Ovary (tissue), 9 donors: ENCODE results near the gene TRIL. TPM values are rescaled to one million over a fixed set of nuclear protein-coding genes. Genes with fewer than 3 reads are reported as not detected.

Source experiments
- DNase-seq, 5 donors: peaks; one replicate each; pipeline ENCODE4 v3.0.0-alpha.2; 2019 to 2020
- H3K27ac ChIP-seq, 2 donors: fragments of 200-600 bp; one replicate each; pipeline versions ENCODE4 v1.5.1 to v1.8.0; 2019 to 2022
- H3K27me3 ChIP-seq: fragments of 200-600 bp; one replicate; pipeline ENCODE4 v1.8.0; 2022
- H3K36me3 ChIP-seq: fragments of 200-600 bp; sonication (generic); one replicate; pipeline ENCODE4 v1.5.1; 2019
- H3K4me1 ChIP-seq: one replicate; pipeline ENCODE4 v1.8.1; 2013; ENCODE audit warnings: mild to moderate bottlenecking, moderate library complexity; ENCODE audit not compliant: insufficient read depth
- H3K4me3 ChIP-seq: fragments of 200-600 bp; sonication (generic); one replicate; pipeline ENCODE4 v1.5.1; 2017
- H3K9me3 ChIP-seq, 2 donors: fragments of 200-600 bp in 1 of 2; sonication (generic) in 1 of 2; one replicate each; pipeline versions ENCODE4 v1.5.1 to v1.8.1; 2013 to 2019; ENCODE audit warnings: mild to moderate bottlenecking in 1 of 2, moderate library complexity in 1 of 2
- EP300 ChIP-seq: sonication (generic); formaldehyde crosslinking; IDR thresholded peaks from one replicate; pipeline ENCODE4 v1.6.1; 2017; ENCODE audit warnings: antibody characterized with exemption
- POLR2A ChIP-seq: fragments of 450-650 bp; IDR thresholded peaks from one replicate; pipeline ENCODE4 v1.6.1; 2017; ENCODE audit warnings: antibody characterized with exemption, mild to moderate bottlenecking, moderate library complexity
- WGBS, 3 donors: extraction: QIAGEN DNeasy Blood & Tissue Kit in 1 of 3; methylation state at CpG; one replicate each; pipeline versions ENCODE4 v1.1.5 to v1.1.7; 2013 to 2017; 5-methylcytosine and 5-hydroxymethylcytosine counted together
- intact Hi-C, 4 donors: fragments of 100-400 bp; cut with DNase I; formaldehyde crosslinking; loops; one replicate each; pipeline versions ENCODE4 v1.11.0 to v1.15.1; 2022 to 2023
- polyA plus RNA-seq, 2 donors: library from polyadenylated mRNA; stranded (reverse); fragments of 200-250 nt in 1 of 2; fragments of 350-450 nt in 1 of 2; fragmentation: Illumina TruSeq in 1 of 2; extraction: RNeasy Lipid Tissue Mini Kit (QIAGEN cat#74804) in 1 of 2; gene quantifications; one replicate each; pipeline ENCODE4 v1.2.3, GENCODE V29; 2013 to 2014
- total RNA-seq, 7 donors: library from RNA; depleted of rRNA in 2 of 7; stranded (reverse); fragments of >200 nt in 2 of 7; fragmentation: NEBNext Ultra II Directional in 3 of 7; extraction: Animal tissue kit (Norgen Biotek cat#: 25700) in 3 of 7; gene quantifications; one replicate each; pipeline versions ENCODE4 v1.1.0 to v1.2.4, GENCODE V29; 2016 to 2023
- TF ChIP-seq, protein P1 (sequence below), 3 donors: fragments of 450-650 bp in 2 of 3; fragments of 200-600 bp in 1 of 3; IDR thresholded peaks; one replicate each; pipeline versions ENCODE4 v1.5.1 to v1.8.0; 2016 to 2022; ENCODE audit warnings: antibody characterized with exemption in 3 of 3, mild to moderate bottlenecking in 1 of 3
- donor health status: DM: no; HTN: no; CAD: no; lungs with moderate emphysema.
- donor health status: DM: no; HTN: no; CAD: no.
- donor health status: Bipolar disorder and iron deficiency.
- donor health status: DM: yes; HTN: yes; CAD: no.
- donor health status: DM: no; HTN: no; CAD: no.
- donor health status: DM: yes; HTN: yes; CAD: no.

The TRIL gene
- total and polyA plus RNA-seq, 9 donors = 1.4 to 7.4 (median 3.2) TPM

DNA sequence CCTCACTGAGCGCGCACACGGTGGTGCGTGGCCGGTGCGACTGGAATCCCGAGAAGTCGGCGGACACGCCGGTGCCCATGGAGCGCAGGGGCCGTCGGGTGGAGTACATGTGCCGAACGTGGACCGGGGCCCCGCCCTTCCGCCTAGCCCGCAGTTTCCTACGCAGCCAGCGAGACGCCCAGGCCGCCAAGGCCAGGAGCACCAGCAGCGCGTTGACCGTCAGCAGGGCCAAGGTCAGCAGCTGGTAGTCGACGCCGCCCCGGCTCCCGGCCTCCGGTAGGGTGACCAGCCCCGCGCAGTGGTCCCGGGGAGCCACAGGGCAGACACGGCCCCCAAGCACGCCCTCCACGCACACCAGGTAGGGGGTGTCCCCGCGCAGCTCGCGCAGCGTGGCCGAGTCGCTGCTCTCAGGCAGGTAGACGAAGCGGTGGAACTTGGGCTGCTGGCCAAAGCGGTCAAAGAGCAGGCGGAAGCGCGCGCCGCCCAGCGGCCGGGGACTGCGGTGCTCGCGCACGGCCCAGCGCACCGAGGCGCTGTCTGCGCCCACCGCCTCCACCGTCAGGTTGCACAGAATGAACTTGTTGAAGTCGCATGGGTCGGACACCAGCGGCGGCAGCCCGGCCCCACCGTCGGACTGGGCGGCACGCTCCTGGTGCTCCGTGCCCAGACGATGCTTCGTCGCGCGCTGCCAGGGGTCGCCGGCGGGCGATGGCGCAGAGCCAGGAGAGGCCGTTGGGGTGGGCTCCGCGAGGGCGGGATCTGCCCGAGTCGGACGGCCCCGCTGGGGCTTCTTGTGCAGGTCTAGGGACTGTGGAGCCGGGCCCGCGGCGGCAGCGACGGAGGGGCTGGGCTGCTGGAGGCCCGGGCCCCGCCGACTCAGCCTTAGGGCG is 2.2 kb downstream of the TRIL start:
- Histone ChIP-seq H3K9me3 (no peaks in the 10 kb centered on the region), H3K36me3 (no peaks in the 10 kb centered on the region), H3K27me3 (no peaks in the 10 kb centered on the region), H3K4me3 (peak overlapping the region; percentile 48), H3K4me1 (peaks cover 14% of the 10 kb centered on the region), H3K27ac (no peak overlapping the region)
- no peak for TF ChIP-seq EP300
- TF ChIP-seq, protein P1, sequence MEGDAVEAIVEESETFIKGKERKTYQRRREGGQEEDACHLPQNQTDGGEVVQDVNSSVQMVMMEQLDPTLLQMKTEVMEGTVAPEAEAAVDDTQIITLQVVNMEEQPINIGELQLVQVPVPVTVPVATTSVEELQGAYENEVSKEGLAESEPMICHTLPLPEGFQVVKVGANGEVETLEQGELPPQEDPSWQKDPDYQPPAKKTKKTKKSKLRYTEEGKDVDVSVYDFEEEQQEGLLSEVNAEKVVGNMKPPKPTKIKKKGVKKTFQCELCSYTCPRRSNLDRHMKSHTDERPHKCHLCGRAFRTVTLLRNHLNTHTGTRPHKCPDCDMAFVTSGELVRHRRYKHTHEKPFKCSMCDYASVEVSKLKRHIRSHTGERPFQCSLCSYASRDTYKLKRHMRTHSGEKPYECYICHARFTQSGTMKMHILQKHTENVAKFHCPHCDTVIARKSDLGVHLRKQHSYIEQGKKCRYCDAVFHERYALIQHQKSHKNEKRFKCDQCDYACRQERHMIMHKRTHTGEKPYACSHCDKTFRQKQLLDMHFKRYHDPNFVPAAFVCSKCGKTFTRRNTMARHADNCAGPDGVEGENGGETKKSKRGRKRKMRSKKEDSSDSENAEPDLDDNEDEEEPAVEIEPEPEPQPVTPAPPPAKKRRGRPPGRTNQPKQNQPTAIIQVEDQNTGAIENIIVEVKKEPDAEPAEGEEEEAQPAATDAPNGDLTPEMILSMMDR (IDR thresholded peaks at IDR 0.05) = peak in 2 of 3 donors; percentile 30 to 52
- 6 to 9% (median 8%) methylated on average over 54 to 104 of the region's 104 CpGs for WGBS, 3 donors
- DNase-seq = peak; percentile 54 to 82 (median 76)
- intact Hi-C loops = loop anchor here in 2 of 4 donors (10.0 kb wide), 1 partner anchor 149 kb away; no protein-coding TSS in a partner anchor

DNA sequence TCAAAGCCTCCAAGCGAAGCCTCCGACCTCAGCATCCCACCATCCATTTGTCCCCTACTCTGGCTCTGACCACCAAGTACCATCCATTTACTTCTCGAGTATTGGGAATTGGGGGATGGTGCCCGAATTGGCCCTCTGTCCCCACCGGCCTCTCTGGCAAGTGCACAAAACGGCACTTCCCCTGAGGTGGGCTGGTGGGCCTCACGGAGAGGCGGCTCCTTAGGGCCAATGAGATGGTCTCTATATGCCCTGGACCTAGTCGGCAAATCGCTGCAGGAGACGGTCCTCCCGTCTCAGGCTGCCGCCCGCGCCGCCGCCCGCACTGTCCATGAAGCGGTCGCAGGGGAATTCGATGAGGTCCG is 2.8 kb downstream of the TRIL start:
- H3K27ac ChIP-seq = no peak overlapping the region
- 59 to 72% (median 71%) methylated on average over 22 of the region's 22 CpGs for WGBS, 3 donors
- no peak for DNase-seq
- TF ChIP-seq, protein P1 (IDR thresholded peaks at IDR 0.05) = no peak
- no peak for TF ChIP-seq POLR2A
- no peak for TF ChIP-seq EP300
- no peaks in the 10 kb centered on the region for H3K9me3 ChIP-seq
- intact Hi-C loops = loop anchor here in 2 of 4 donors (10.0 kb wide), 1 partner anchor 149 kb away; no protein-coding TSS in a partner anchor
- H3K27me3 ChIP-seq = no peaks in the 10 kb centered on the region
- H3K4me3 ChIP-seq = peak overlapping the region; percentile 48
- H3K4me1 ChIP-seq = peaks cover 14% of the 10 kb centered on the region
- H3K36me3 ChIP-seq = no peaks in the 10 kb centered on the region

DNA sequence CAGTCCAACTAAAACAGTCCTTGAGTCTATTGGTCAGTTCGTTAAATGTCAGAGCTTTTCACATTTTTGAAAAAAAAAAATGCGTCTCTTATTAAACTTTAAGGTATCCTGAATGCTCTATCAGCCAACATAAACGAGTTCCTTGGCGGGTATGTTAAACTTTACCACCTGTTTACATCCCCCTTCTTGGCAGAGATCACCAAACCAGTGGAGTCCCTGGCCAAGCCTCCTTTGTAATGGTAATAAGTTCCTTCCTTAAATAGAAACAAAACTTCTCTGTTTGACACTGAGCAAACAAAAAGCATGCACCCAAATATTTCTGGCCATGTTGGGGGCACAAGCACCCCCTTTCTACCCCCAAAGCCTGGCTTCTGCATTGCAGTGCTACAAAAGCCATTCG is 3.2 kb downstream of the TRIL start:
- intact Hi-C loops = loop anchor here in 2 of 4 donors (10.0 kb wide), 1 partner anchor 150 kb away; no protein-coding TSS in a partner anchor
- TF ChIP-seq, protein P1 (IDR thresholded peaks at IDR 0.05) = no peak
- TF ChIP-seq EP300 (no peak), POLR2A (no peak)
- peaks cover 14% of the 10 kb centered on the region for H3K4me1 ChIP-seq
- H3K4me3 ChIP-seq = no peak overlapping the region
- H3K9me3 ChIP-seq = no peaks in the 10 kb centered on the region
- H3K27ac ChIP-seq = no peak overlapping the region
- no peaks in the 10 kb centered on the region for H3K27me3 ChIP-seq
- no peak for DNase-seq
- no peaks in the 10 kb centered on the region for H3K36me3 ChIP-seq
- whole genome bisulfite sequencing, 3 donors = 63 to 70% (median 65%) methylated on average over 5 of the region's 5 CpGs

DNA sequence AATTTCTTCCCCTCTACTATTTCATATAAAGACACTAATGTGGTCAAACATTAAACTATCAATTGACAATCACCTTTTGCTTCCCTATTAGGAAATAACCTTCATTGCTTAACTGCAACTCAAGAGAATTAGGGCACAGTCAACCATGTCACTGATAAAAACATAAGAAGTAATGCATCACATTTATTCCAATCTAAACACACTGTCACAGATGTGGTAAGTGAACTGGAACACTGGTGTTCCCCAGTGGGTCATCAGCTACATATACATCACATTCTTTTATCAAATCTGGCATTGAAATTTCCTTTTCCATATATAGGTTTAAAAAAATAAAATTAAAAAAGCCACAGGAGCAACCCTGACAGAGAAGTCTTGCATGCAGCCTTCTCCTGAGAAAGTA is 3.7 kb downstream of the TRIL start:
- DNase-seq = no peak
- intact Hi-C loops = loop anchor here in 2 of 4 donors (10.0 kb wide), 1 partner anchor 150 kb away; no protein-coding TSS in a partner anchor
- Histone ChIP-seq H3K4me3 (no peak overlapping the region), H3K27ac (no peak overlapping the region), H3K27me3 (no peaks in the 10 kb centered on the region), H3K9me3 (no peaks in the 10 kb centered on the region), H3K36me3 (no peaks in the 10 kb centered on the region), H3K4me1 (peaks cover 15% of the 10 kb centered on the region)
- TF ChIP-seq, protein P1 (IDR thresholded peaks at IDR 0.05) = no peak
- no peak for TF ChIP-seq POLR2A
- TF ChIP-seq EP300 = no peak
